Endothelial cell of umbilical vein (primary cell): ENCODE measurements around the gene TMEM92. TPM values are rescaled to one million over a fixed set of nuclear protein-coding genes. Genes with fewer than 3 reads are reported as not detected.

Source experiments
- BruUV-seq: library from RNA; stranded (reverse); fragments of 400-500 nt; replicated peaks from 2 replicates; lab custom pipeline; 2021; lab: Mats Ljungman, UMichigan
- CTCF ChIA-PET: fragments of 300-600, 350-600 bp; sonication (Branson Sonifier 250); formaldehyde crosslinking; loops from one replicate; lab custom pipeline; 2021; ENCODE audit warnings: antibody characterized with exemption, inconsistent platforms; lab: Charles Lee
- POLR2A ChIA-PET: fragments of 300-600, 350-600 bp; sonication (Branson Sonifier 250); formaldehyde crosslinking; loops from one replicate; lab custom pipeline; 2021; ENCODE audit warnings: antibody characterized with exemption, inconsistent platforms; lab: Charles Lee
- DNase-seq: peaks from one replicate; pipeline ENCODE4 v3.0.0-alpha.2; 2011; ENCODE audit warnings: low read depth, low spot score
- FAIRE-seq: peaks from 2 replicates; lab custom pipeline; 2011; peaks lifted over from hg19 to GRCh38; lab: Jason Lieb, UNC
- H2AFZ ChIP-seq: 2 replicates; pipeline ENCODE4 v1.6.0; 2012; ENCODE audit warnings: low read depth, low read length, control low read depth, inconsistent platforms
- H3K27ac ChIP-seq: 2 replicates; pipeline ENCODE4 v1.5.1; 2011; ENCODE audit warnings: low read depth, mild to moderate bottlenecking, control low read depth, low read length, moderate library complexity; ENCODE audit not compliant: insufficient read depth
- H3K27me3 ChIP-seq, 2 experiments: 2 replicates each; pipeline versions ENCODE4 v1.6.0 to v1.6.1; 2011; ENCODE audit warnings: low read length in 2 of 2, mixed read lengths in 1 of 2; ENCODE audit not compliant: control insufficient read depth in 2 of 2, insufficient read depth in 2 of 2
- H3K36me3 ChIP-seq, 2 experiments: 2 replicates in 1 of 2; 3 replicates in 1 of 2; pipeline ENCODE4 v1.5.1; 2011; ENCODE audit warnings: low read length in 2 of 2, mild to moderate bottlenecking in 1 of 2, moderate library complexity in 1 of 2; ENCODE audit not compliant: control insufficient read depth in 2 of 2, insufficient read depth in 2 of 2; ENCODE audit errors: extremely low read depth in 1 of 2
- H3K4me1 ChIP-seq: 3 replicates; pipeline ENCODE4 v1.5.1; 2011; ENCODE audit warnings: mild to moderate bottlenecking, low read length; ENCODE audit not compliant: control insufficient read depth, insufficient read depth; ENCODE audit errors: extremely low read depth
- H3K4me2 ChIP-seq: 2 replicates; pipeline ENCODE4 v1.6.1; 2011; ENCODE audit warnings: low read length, control low read depth, mixed read lengths; ENCODE audit not compliant: insufficient read depth
- H3K4me3 ChIP-seq, 3 experiments: fragments of 200-600 bp in 1 of 3; sonication (generic), shearing (Covaris generic) in 1 of 3; replicated peaks in 1 of 3; 2 replicates each; pipeline ENCODE4 v1.5.1; 2011 to 2016; ENCODE audit warnings: control low read depth in 3 of 3, low read length in 3 of 3, mild to moderate bottlenecking in 2 of 3, inconsistent platforms in 1 of 3, low read depth in 1 of 3, moderate library complexity in 1 of 3; ENCODE audit not compliant: insufficient read depth in 1 of 3
- H3K79me2 ChIP-seq: 2 replicates; pipeline ENCODE4 v1.6.0; 2012; ENCODE audit warnings: low read length, inconsistent platforms; ENCODE audit not compliant: control insufficient read depth, insufficient read depth
- H3K9ac ChIP-seq: replicated peaks from 2 replicates; pipeline ENCODE3; 2011; ENCODE audit warnings: low read length, control low read depth; ENCODE audit not compliant: insufficient read depth; ENCODE audit errors: extremely low read depth
- H3K9me1 ChIP-seq: replicated peaks from 3 replicates; pipeline ENCODE4 v1.6.0; 2011; ENCODE audit warnings: mild to moderate bottlenecking, low read length; ENCODE audit not compliant: control insufficient read depth, insufficient read depth; ENCODE audit errors: extremely low read depth
- H3K9me3 ChIP-seq: replicated peaks from 2 replicates; pipeline ENCODE4 v1.5.1; 2012; ENCODE audit warnings: low read length, inconsistent platforms; ENCODE audit not compliant: control insufficient read depth, insufficient read depth
- H4K20me1 ChIP-seq: replicated peaks from 2 replicates; pipeline ENCODE3; 2011; ENCODE audit warnings: mild to moderate bottlenecking, low read length; ENCODE audit not compliant: control insufficient read depth, insufficient read depth; ENCODE audit errors: extremely low read depth
- EZH2 ChIP-seq: IDR thresholded peaks from 2 replicates; pipeline ENCODE4 v1.6.1; 2012; ENCODE audit warnings: borderline replicate concordance, low read depth, mild to moderate bottlenecking, moderate library complexity, low read length, inconsistent platforms; ENCODE audit not compliant: severe bottlenecking
- FOS ChIP-seq: IDR thresholded peaks from 2 replicates; pipeline ENCODE4 v1.6.1; 2011; ENCODE audit warnings: mild to moderate bottlenecking, low read length, moderate library complexity, borderline replicate concordance; ENCODE audit not compliant: insufficient read depth
- GATA2 ChIP-seq: IDR thresholded peaks from 2 replicates; pipeline ENCODE4 v1.7.0; 2011; ENCODE audit warnings: low read depth, mild to moderate bottlenecking, moderate library complexity, mixed read lengths, low read length; ENCODE audit not compliant: insufficient read length, insufficient read depth
- JUN ChIP-seq: IDR thresholded peaks from 2 replicates; pipeline ENCODE4 v1.6.1; 2011; ENCODE audit warnings: borderline replicate concordance, low read depth; ENCODE audit not compliant: insufficient read length, insufficient read depth
- MYC ChIP-seq: IDR thresholded peaks from one replicate; pipeline ENCODE4 v1.6.1; 2011; ENCODE audit warnings: mild to moderate bottlenecking, low read depth, low read length
- POLR2A ChIP-seq: IDR thresholded peaks from 2 replicates; pipeline ENCODE4 v1.6.1; 2012; ENCODE audit warnings: low read depth, mild to moderate bottlenecking, control low read depth, low read length
- POLR2AphosphoS5 ChIP-seq: IDR thresholded peaks from 2 replicates; pipeline ENCODE4 v1.6.1; 2012; ENCODE audit warnings: low read depth, mild to moderate bottlenecking, control low read depth, low read length, moderate library complexity; ENCODE audit not compliant: insufficient read depth
- dilution Hi-C: fragments of 300-500 bp; cut with MboI; formaldehyde crosslinking; loops from one replicate; pipeline ENCODE4 v1.15.0; 2019; ENCODE audit warnings: low sequenced_read_pairs; ENCODE audit not compliant: extremely low pct_ligation_motif_present
- intact Hi-C: fragments of 100-400 bp; cut with micrococcal nuclease; formaldehyde crosslinking; loops from one replicate; pipeline ENCODE4 v1.10.0; 2022
- polyA plus RNA-seq, 4 experiments: library from polyadenylated mRNA; depleted of rRNA in 3 of 4; stranded (reverse) in 3 of 4; unstranded in 1 of 4; fragments of >200 nt; gene quantifications; 2 replicates each; pipeline versions ENCODE4 v1.2.1 to v1.2.3, GENCODE V29; 2011 to 2012; ENCODE audit warnings: missing spikeins in 1 of 4
- total RNA-seq: library from RNA; stranded (reverse); gene quantifications from 2 replicates; pipeline ENCODE4 v1.2.3, GENCODE V29; 2021
- TF ChIP-seq, protein P1 (sequence below), 2 donors: IDR thresholded peaks; 1 replicate in 1 of 2; 2 replicates in 1 of 2; pipeline ENCODE4 v1.5.1; 2011; ENCODE audit warnings: low read length in 2 of 2, mild to moderate bottlenecking in 2 of 2, moderate library complexity in 2 of 2, control low read depth in 1 of 2, inconsistent platforms in 1 of 2, low read depth in 1 of 2; ENCODE audit not compliant: insufficient read depth in 1 of 2; ENCODE audit errors: extremely low read depth in 1 of 2
- TF ChIP-seq, protein P2 (sequence below): IDR thresholded peaks from 2 replicates; pipeline ENCODE4 v1.6.1; 2011; ENCODE audit not compliant: insufficient read depth, insufficient read length

Gene TMEM92
- total and polyA plus RNA-seq, 2 donors (not counting 3 experiments of a cell fraction or from before 2014, with no cell fraction given): 0.03 TPM; not detected in 1

- Histone ChIP-seq H3K79me2 (no peaks in the 10 kb centered on the region), H3K4me2 (no peak overlapping the region), H3K27ac (no peak overlapping the region), H3K9ac (no peak overlapping the region), H3K27me3 (no peaks in the 10 kb centered on the region), H2AFZ (no peak overlapping the region), H3K36me3 (no peaks in the 10 kb centered on the region), H4K20me1 (no peaks in the 10 kb centered on the region), H3K4me3 (no peak overlapping the region), H3K9me3 (no peaks in the 10 kb centered on the region), H3K9me1 (no peaks in the 10 kb centered on the region), H3K4me1 (peaks cover 15% of the 10 kb centered on the region)
- DNase-seq (no peak), FAIRE-seq (no peak)
- ChIA-PET POLR2A (no interaction called here), CTCF (interaction anchor here (1.4 to 11.7 kb wide), 5 partner anchors 14 to 119 kb away, joined by 5 to 390 read pairs (median 7); partner anchors contain the start of genes COL1A1 and TMEM92)
- no peak for TF ChIP-seq POLR2AphosphoS5
- TF ChIP-seq EZH2: no peak
- TF ChIP-seq POLR2A: no peak
- no peak for TF ChIP-seq MYC
- no peak for TF ChIP-seq JUN
- TF ChIP-seq, protein P1, sequence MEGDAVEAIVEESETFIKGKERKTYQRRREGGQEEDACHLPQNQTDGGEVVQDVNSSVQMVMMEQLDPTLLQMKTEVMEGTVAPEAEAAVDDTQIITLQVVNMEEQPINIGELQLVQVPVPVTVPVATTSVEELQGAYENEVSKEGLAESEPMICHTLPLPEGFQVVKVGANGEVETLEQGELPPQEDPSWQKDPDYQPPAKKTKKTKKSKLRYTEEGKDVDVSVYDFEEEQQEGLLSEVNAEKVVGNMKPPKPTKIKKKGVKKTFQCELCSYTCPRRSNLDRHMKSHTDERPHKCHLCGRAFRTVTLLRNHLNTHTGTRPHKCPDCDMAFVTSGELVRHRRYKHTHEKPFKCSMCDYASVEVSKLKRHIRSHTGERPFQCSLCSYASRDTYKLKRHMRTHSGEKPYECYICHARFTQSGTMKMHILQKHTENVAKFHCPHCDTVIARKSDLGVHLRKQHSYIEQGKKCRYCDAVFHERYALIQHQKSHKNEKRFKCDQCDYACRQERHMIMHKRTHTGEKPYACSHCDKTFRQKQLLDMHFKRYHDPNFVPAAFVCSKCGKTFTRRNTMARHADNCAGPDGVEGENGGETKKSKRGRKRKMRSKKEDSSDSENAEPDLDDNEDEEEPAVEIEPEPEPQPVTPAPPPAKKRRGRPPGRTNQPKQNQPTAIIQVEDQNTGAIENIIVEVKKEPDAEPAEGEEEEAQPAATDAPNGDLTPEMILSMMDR (IDR thresholded peaks at IDR 0.05; ENCODE audit: extremely low read depth in 1 of 2, insufficient read depth in 1 of 2, low read depth in 1 of 2, low read length in 2 of 2): no peak
- TF ChIP-seq FOS: no peak
- TF ChIP-seq, protein P2, sequence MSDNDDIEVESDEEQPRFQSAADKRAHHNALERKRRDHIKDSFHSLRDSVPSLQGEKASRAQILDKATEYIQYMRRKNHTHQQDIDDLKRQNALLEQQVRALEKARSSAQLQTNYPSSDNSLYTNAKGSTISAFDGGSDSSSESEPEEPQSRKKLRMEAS: no peak
- TF ChIP-seq GATA2: no peak
- BruUV-seq: no TSS peak
- dilution Hi-C loops (no loop called here), intact Hi-C loops (no loop called here)
These were observed 14.0 kb downstream of the TMEM92 start for GRCh38 chr17:50288306-50288705.
